ENCODE measurements around the gene SNTG2.

The SNTG2 gene

DNA sequence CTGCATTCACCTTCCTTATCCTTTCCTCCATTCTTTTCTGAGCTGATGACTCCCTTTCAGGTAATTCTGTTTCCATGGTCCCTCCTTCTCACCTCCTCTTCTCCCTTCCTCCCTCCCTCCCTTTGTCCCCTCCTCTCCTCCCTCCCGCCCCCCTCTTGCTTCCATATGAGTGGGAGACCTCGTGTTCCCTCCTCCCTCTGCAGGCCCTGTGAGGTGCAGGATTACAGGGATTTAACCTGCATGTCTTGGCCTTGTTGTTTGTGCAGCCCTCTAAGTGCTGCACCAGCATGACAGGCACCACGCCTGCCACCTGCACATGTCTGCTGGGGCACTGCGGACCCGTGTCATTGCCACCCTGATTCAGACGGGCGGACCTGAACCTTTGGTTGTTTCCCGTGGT, 103.1 kb downstream of the SNTG2 start:
- peak; percentile 76 for DNase-seq
- TF ChIP-seq, protein P1, sequence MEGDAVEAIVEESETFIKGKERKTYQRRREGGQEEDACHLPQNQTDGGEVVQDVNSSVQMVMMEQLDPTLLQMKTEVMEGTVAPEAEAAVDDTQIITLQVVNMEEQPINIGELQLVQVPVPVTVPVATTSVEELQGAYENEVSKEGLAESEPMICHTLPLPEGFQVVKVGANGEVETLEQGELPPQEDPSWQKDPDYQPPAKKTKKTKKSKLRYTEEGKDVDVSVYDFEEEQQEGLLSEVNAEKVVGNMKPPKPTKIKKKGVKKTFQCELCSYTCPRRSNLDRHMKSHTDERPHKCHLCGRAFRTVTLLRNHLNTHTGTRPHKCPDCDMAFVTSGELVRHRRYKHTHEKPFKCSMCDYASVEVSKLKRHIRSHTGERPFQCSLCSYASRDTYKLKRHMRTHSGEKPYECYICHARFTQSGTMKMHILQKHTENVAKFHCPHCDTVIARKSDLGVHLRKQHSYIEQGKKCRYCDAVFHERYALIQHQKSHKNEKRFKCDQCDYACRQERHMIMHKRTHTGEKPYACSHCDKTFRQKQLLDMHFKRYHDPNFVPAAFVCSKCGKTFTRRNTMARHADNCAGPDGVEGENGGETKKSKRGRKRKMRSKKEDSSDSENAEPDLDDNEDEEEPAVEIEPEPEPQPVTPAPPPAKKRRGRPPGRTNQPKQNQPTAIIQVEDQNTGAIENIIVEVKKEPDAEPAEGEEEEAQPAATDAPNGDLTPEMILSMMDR (IDR thresholded peaks at IDR 0.05; ENCODE audit: low read depth, low read length) = no peak
- no peak overlapping the region for H3K4me3 ChIP-seq (ENCODE audit: low read depth, low read length)
- no peak overlapping the region for H3K27ac ChIP-seq
- no peaks in the 10 kb centered on the region for H3K27me3 ChIP-seq (ENCODE audit: insufficient read depth, low read depth, severe bottlenecking)
- no peaks in the 10 kb centered on the region for H3K36me3 ChIP-seq
- H3K9me3 ChIP-seq (ENCODE audit: severe bottlenecking) = no peaks in the 10 kb centered on the region

DNA sequence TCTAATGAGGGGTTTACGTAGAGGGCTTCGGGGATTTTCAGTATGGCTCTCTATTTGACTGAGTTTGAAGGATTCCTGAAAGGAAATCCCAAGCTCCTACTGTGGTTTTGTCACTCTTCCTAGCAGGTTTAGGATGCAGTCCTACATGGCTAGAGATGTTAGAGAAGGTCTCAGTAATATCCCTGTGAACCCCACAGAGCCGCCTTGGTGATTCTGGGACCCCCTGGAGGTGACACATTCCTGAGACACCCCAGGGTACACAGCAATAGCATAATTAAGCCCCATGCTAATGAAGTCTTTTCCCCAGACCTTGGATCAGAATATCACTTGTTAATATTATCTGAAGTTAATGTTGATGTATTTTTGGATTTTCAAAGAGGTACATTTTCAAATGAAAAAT, 103.8 kb downstream of the SNTG2 start:
- TF ChIP-seq, protein P1 (IDR thresholded peaks at IDR 0.05; ENCODE audit: low read depth, low read length) = no peak
- H3K27ac ChIP-seq = no peak overlapping the region

GRCh38 chr2:1055014-1055595, 104.5 kb downstream of the SNTG2 start:
- Histone ChIP-seq H3K4me3 (ENCODE audit: low read depth, low read length) (no peak overlapping the region), H3K9me3 (ENCODE audit: severe bottlenecking) (no peaks in the 10 kb centered on the region), H3K27ac (no peak overlapping the region), H3K27me3 (ENCODE audit: insufficient read depth, low read depth, severe bottlenecking) (no peaks in the 10 kb centered on the region), H3K36me3 (no peaks in the 10 kb centered on the region)
- no peak for DNase-seq
- TF ChIP-seq, protein P1 (IDR thresholded peaks at IDR 0.05; ENCODE audit: low read depth, low read length) = no peak

More for the DNA sequence above, 103.8 kb downstream of the SNTG2 start:
- no peaks in the 10 kb centered on the region for H3K27me3 ChIP-seq (ENCODE audit: insufficient read depth, low read depth, severe bottlenecking)
- no peak overlapping the region for H3K4me3 ChIP-seq (ENCODE audit: low read depth, low read length)
- DNase-seq = no peak
- H3K9me3 ChIP-seq (ENCODE audit: severe bottlenecking) = no peaks in the 10 kb centered on the region
- H3K36me3 ChIP-seq = no peaks in the 10 kb centered on the region

DNA sequence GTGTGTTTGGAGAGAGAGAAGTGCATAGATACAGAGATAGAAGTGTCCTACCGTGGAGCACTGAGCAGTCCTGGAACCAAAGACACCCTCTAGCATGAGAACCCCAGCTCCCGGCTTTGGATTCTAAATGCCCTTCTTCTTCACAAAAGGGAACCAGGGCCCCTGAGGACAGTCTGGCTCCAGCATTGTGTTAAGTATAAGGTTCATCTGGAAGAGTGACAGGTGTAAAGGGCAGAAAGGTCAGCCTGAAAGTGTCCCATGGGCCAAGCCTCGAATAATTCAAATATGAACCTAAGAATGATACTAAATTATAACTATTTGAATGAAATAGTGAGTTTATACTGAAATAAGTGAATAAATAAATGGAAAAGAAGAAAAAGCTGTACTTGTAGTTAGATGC, 109.7 kb downstream of the SNTG2 start:
- TF ChIP-seq, protein P1 (IDR thresholded peaks at IDR 0.05; ENCODE audit: low read depth, low read length) = no peak
- H3K9me3 ChIP-seq (ENCODE audit: severe bottlenecking) = no peaks in the 10 kb centered on the region
- H3K36me3 ChIP-seq = no peaks in the 10 kb centered on the region
- H3K4me3 ChIP-seq (ENCODE audit: low read depth, low read length) = no peak overlapping the region
- no peak for DNase-seq
- no peak overlapping the region for H3K27ac ChIP-seq
- no peaks in the 10 kb centered on the region for H3K27me3 ChIP-seq (ENCODE audit: insufficient read depth, low read depth, severe bottlenecking)

DNA sequence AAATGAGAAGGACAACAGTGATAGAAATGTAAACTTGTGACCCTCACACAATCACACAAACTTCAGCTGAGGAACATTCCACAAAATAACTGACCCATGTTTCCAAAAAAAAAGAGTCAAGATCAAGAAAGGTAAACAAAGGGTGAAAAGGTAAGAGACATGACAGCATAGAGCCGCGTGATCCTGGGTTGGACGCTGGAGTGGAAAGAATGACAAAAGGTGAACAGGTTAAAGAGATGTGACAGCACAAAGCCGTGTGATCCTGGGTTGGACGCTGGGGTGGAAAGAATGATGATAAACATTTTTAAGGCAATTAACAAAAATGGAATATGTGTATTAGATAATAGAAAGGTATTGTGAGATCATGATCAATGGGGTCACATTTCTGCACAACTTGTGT, 110.3 kb downstream of the SNTG2 start:
- Histone ChIP-seq H3K9me3 (ENCODE audit: severe bottlenecking) (no peaks in the 10 kb centered on the region), H3K36me3 (no peaks in the 10 kb centered on the region), H3K4me3 (ENCODE audit: low read depth, low read length) (no peak overlapping the region), H3K27ac (no peak overlapping the region), H3K27me3 (ENCODE audit: insufficient read depth, low read depth, severe bottlenecking) (no peaks in the 10 kb centered on the region)
- TF ChIP-seq, protein P1 (IDR thresholded peaks at IDR 0.05; ENCODE audit: low read depth, low read length) = no peak
- DNase-seq = no peak

DNA sequence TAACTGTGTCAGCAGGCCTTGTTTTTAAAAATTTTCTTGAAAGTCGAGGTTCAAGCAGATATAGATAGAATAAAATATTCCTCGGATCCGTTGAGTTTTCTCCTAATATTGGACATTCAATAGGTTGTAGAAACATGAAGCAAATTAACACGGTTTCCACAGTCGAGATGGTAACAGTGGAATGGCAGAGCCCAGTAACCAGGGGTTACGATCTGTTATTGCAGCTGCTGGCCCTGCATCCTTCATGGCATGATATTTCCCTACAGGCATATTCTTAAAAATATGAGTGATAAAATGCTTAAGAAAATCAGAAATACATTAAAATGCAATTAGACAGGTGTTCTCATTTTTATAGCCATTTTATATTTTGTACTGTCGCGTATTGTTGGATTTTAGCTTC, 117.6 kb downstream of the SNTG2 start:
- H3K4me3 ChIP-seq (ENCODE audit: low read depth, low read length) = no peak overlapping the region
- H3K27me3 ChIP-seq (ENCODE audit: insufficient read depth, low read depth, severe bottlenecking) = no peaks in the 10 kb centered on the region
- DNase-seq = no peak
- no peaks in the 10 kb centered on the region for H3K9me3 ChIP-seq (ENCODE audit: severe bottlenecking)
- no peaks in the 10 kb centered on the region for H3K36me3 ChIP-seq
- H3K27ac ChIP-seq = no peak overlapping the region
- TF ChIP-seq, protein P1 (IDR thresholded peaks at IDR 0.05; ENCODE audit: low read depth, low read length) = no peak

Data from WERI-Rb-1 (cell line).